ENCODE measurements around the gene RAB31.

DNA sequence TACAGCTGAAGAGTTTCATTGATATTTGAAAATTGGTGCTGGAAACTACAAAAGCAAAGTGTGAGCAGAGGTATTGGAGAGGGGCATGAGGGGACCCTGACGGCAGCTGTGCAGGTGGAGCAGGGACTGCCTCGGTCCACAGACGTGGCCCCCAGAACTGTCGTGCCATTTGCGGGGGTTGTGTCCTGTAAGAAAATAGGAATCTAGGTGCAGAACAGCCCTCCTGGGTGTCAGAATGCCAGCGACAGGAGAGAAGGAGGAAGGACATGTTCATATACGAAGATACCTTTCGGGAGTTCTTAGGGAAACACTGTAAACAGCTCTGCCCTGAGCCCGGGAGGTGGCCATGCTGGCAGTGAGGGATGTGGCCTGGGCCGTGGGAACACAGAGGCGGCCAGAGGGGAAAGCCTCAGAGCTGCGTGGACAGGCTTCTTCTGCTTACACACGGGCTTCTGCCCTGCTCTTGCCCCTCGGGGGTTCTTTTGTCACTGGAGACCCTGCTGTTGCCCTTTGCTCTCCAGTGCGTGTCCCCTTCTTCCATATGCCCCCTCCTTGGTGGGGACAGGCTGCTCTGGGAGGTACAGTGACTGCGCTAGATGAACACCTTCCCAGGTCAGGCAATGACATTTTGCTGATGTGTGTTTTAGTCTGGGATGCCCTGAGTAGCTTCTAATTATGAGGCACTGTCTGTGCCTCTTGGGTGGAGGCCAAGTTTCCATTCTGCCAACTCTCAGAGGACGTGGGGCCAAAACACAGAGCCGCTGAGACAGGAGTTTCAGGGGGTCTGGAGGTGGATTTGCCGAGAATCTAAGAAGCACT, 95.8 kb downstream of the RAB31 start:
- TF ChIP-seq GATA2 (IDR thresholded peaks at IDR 0.05; ENCODE audit: low read depth, low read length) (no peak), GATA3 (IDR thresholded peaks at IDR 0.05; ENCODE audit: low read depth, low read length) (no peak)
